ENCODE measurements around the gene AP3M1. TPM values are rescaled to one million over a fixed set of nuclear protein-coding genes. Genes with fewer than 3 reads are reported as not detected.

AP3M1 gene
- total RNA-seq, 1 donor from 2014 or later: 30.8 TPM

GRCh38 chr10:74114041-74114448, 36.6 kb downstream of the AP3M1 start:
- DNase-seq (ENCODE audit: low spot score): no peak

- DNase-seq (ENCODE audit: low spot score): no peak
Measured at GRCh38 chr10:74113546-74113945, 37.1 kb downstream of the AP3M1 start.

- DNase-seq (ENCODE audit: low spot score): no peak
Measured at GRCh38 chr10:74111799-74112198, 38.8 kb downstream of the AP3M1 start.

- no peak for DNase-seq (ENCODE audit: low spot score)
Measured at GRCh38 chr10:74110120-74110519, 40.5 kb downstream of the AP3M1 start.

GRCh38 chr10:74109452-74109851, 41.2 kb downstream of the AP3M1 start:
- DNase-seq (ENCODE audit: low spot score): no peak

GRCh38 chr10:74107391-74107790, 43.2 kb downstream of the AP3M1 start:
- no peak for DNase-seq (ENCODE audit: low spot score)

- DNase-seq (ENCODE audit: low spot score): no peak
Measured at GRCh38 chr10:74104996-74105395, 45.6 kb downstream of the AP3M1 start.

GRCh38 chr10:74104480-74104879, 46.1 kb downstream of the AP3M1 start:
- DNase-seq (ENCODE audit: low spot score): no peak

GRCh38 chr10:74103560-74104258, 46.9 kb downstream of the AP3M1 start:
- DNase-seq (ENCODE audit: low spot score): no peak

GRCh38 chr10:74099836-74100235, 50.8 kb downstream of the AP3M1 start:
- DNase-seq (ENCODE audit: low spot score): peak; percentile 31

GRCh38 chr10:74099420-74099819, 51.2 kb downstream of the AP3M1 start:
- DNase-seq (ENCODE audit: low spot score): no peak

- DNase-seq (ENCODE audit: low spot score): no peak
Measured at GRCh38 chr10:74097776-74098175, 52.9 kb downstream of the AP3M1 start.

GRCh38 chr10:74096777-74097176, 53.9 kb downstream of the AP3M1 start:
- no peak for DNase-seq (ENCODE audit: low spot score)

- DNase-seq (ENCODE audit: low spot score): no peak
Measured at GRCh38 chr10:74094231-74094630, 56.4 kb downstream of the AP3M1 start.

- DNase-seq (ENCODE audit: low spot score): no peak
Measured at GRCh38 chr10:74093530-74094164, 57.0 kb downstream of the AP3M1 start.

GRCh38 chr10:74092372-74092771, 58.3 kb downstream of the AP3M1 start:
- no peak for DNase-seq (ENCODE audit: low spot score)

- DNase-seq (ENCODE audit: low spot score): no peak
Measured at GRCh38 chr10:74088722-74089121, 61.9 kb downstream of the AP3M1 start.

- no peak for DNase-seq (ENCODE audit: low spot score)
Measured at GRCh38 chr10:74086317-74086716, 64.3 kb downstream of the AP3M1 start.

GRCh38 chr10:74084955-74085354, 65.7 kb downstream of the AP3M1 start:
- no peak for DNase-seq (ENCODE audit: low spot score)

- no peak for DNase-seq (ENCODE audit: low spot score)
Measured at GRCh38 chr10:74083304-74083703, 67.3 kb downstream of the AP3M1 start.

- no peak for DNase-seq (ENCODE audit: low spot score)
Measured at GRCh38 chr10:74081941-74082718, 68.5 kb downstream of the AP3M1 start.

- DNase-seq (ENCODE audit: low spot score): peak; percentile 61
Measured at GRCh38 chr10:74081192-74081803, 69.3 kb downstream of the AP3M1 start.

Data from umbilical cord (tissue), 2 donors.